SU-DHL-6 (cell line): Measurements from ENCODE around the gene PSME2.

Experiments
- H2AFZ ChIP-seq: fragments of 200-600 bp; sonication (generic); 2 replicates; pipeline ENCODE4 v1.6.1; 2014; ENCODE audit warnings: low read depth, mild to moderate bottlenecking, moderate library complexity, mixed read lengths, antibody characterized with exemption, low read length; ENCODE audit not compliant: severe bottlenecking
- H3F3A ChIP-seq: fragments of 200-600 bp; shearing (Covaris generic); 2 replicates; pipeline ENCODE4 v1.6.0; 2016; ENCODE audit warnings: antibody characterized with exemption, mild to moderate bottlenecking; ENCODE audit not compliant: insufficient read depth
- H3K27ac ChIP-seq: fragments of 200-600 bp; sonication (generic); 2 replicates; pipeline ENCODE4 v1.5.1; 2016; ENCODE audit warnings: low read depth, mild to moderate bottlenecking, low read length, moderate library complexity, mixed read lengths
- H3K27me3 ChIP-seq: fragments of 200-600 bp; sonication (generic), shearing (Covaris generic); 2 replicates; pipeline ENCODE4 v1.6.0; 2014; ENCODE audit warnings: mild to moderate bottlenecking, low read length
- H3K36me3 ChIP-seq: fragments of 200-600 bp; sonication (generic); 2 replicates; pipeline ENCODE4 v1.6.1; 2014; ENCODE audit warnings: mild to moderate bottlenecking, low read length, mixed read lengths
- H3K4me2 ChIP-seq: fragments of 300-600, 200-600 bp; shearing (Covaris generic), sonication (generic); 2 replicates; pipeline ENCODE4 v1.6.0; 2014; ENCODE audit warnings: low read length, low read depth, mild to moderate bottlenecking; ENCODE audit not compliant: poor library complexity, severe bottlenecking
- H3K4me3 ChIP-seq: fragments of 200-600 bp; sonication (generic); 2 replicates; pipeline ENCODE4 v1.5.1; 2014; ENCODE audit warnings: antibody characterized with exemption, low read length, mild to moderate bottlenecking, mixed read lengths; ENCODE audit not compliant: insufficient read depth, poor library complexity, severe bottlenecking
- H3K79me2 ChIP-seq: fragments of 200-600 bp; sonication (generic); 2 replicates; pipeline ENCODE4 v1.6.1; 2014; ENCODE audit warnings: mild to moderate bottlenecking, low read length, moderate library complexity; ENCODE audit not compliant: insufficient read depth
- H3K9ac ChIP-seq: fragments of 200-600 bp; sonication (generic); 2 replicates; pipeline ENCODE4 v1.7.0; 2014; ENCODE audit warnings: mild to moderate bottlenecking, low read length
- H3K9me2 ChIP-seq: fragments of 200-600 bp; sonication (generic); replicated peaks from 2 replicates; pipeline ENCODE4 v1.6.1; 2014; ENCODE audit warnings: low read length; ENCODE audit not compliant: insufficient read depth
- H3K9me3 ChIP-seq: fragments of 200-600 bp; sonication (generic); 2 replicates; pipeline ENCODE4 v1.6.1; 2014; ENCODE audit warnings: low read length, mixed read lengths; ENCODE audit not compliant: insufficient read depth
- H4K20me1 ChIP-seq: fragments of 200-600 bp; sonication (generic); 2 replicates; pipeline ENCODE4 v1.6.1; 2014; ENCODE audit warnings: low read depth, mild to moderate bottlenecking, antibody characterized with exemption, low read length, moderate library complexity, mixed read lengths
- CTCF ChIP-seq: fragments of 200-600 bp; sonication (generic); IDR thresholded peaks from one replicate; pipeline ENCODE4 v1.5.1; 2017; ENCODE audit warnings: antibody characterized with exemption, mild to moderate bottlenecking, low read length, moderate library complexity; ENCODE audit not compliant: insufficient read depth, poor library complexity, severe bottlenecking
- EZH2phosphoT487 ChIP-seq: fragments of 200-600 bp; sonication (generic), shearing (Covaris generic); conservative IDR thresholded peaks from 2 replicates; pipeline ENCODE4 v1.6.1; 2018; ENCODE audit warnings: mild to moderate bottlenecking, antibody characterized with exemption, low read length, moderate library complexity, mixed read lengths

Gene PSME2

GRCh38 chr14:24144451-24144850, 2.0 kb downstream of the PSME2 start:
- H3K4me2 ChIP-seq = no peak overlapping the region

GRCh38 chr14:24143511-24143910, 2.9 kb downstream of the PSME2 start:
- no peak overlapping the region for H3K4me2 ChIP-seq

More at GRCh38 chr14:24144451-24144850, 2.0 kb downstream of the PSME2 start:
- Histone ChIP-seq H3K27me3 (no peaks in the 10 kb centered on the region), H3K4me3 (no peak overlapping the region), H3F3A (peaks cover 15% of the 10 kb centered on the region), H4K20me1 (no peaks in the 10 kb centered on the region), H3K9me2 (no peaks in the 10 kb centered on the region), H3K36me3 (0 out of 2 replicates have a peak, but pooled peaks cover 6% of the 10 kb centered on the region), H2AFZ (no peak overlapping the region), H3K9me3 (no peaks in the 10 kb centered on the region), H3K27ac (no peak overlapping the region), H3K9ac (no peak overlapping the region), H3K79me2 (peaks cover 38% of the 10 kb centered on the region)
- TF ChIP-seq CTCF (no peak), EZH2phosphoT487 (no peak)

GRCh38 chr14:24141097-24141880, 5.1 kb downstream of the PSME2 start, which contains the start of gene EMC9:
Gene EMC9 (minus strand): TSS chr14:24141591. CDS start chr14:24141304, 287 bp downstream.
- no peak for TF ChIP-seq CTCF
- Histone ChIP-seq H3K9me3 (no peaks in the 10 kb centered on the region), H4K20me1 (no peaks in the 10 kb centered on the region), H3K36me3 (0 out of 2 replicates have a peak, but pooled peaks cover 6% of the 10 kb centered on the region), H3F3A (peaks cover 36% of the 10 kb centered on the region), H3K79me2 (peaks cover 32% of the 10 kb centered on the region), H2AFZ (peak within 1 kb of the TSS; percentile 84), H3K27me3 (no peaks in the 10 kb centered on the region), H3K4me2 (peak within 1 kb of the TSS; percentile 89), H3K9me2 (no peaks in the 10 kb centered on the region), H3K4me3 (peak within 1 kb of the TSS; percentile 73), H3K27ac (peak within 1 kb of the TSS; percentile 87), H3K9ac (peak within 1 kb of the TSS; percentile 80)

More at GRCh38 chr14:24143511-24143910, 2.9 kb downstream of the PSME2 start:
- no peaks in the 10 kb centered on the region for H3K27me3 ChIP-seq
- H3K9ac ChIP-seq = no peak overlapping the region
- H4K20me1 ChIP-seq = no peaks in the 10 kb centered on the region
- no peak overlapping the region for H3K27ac ChIP-seq
- no peak overlapping the region for H2AFZ ChIP-seq
- 0 out of 2 replicates have a peak, but pooled peaks cover 6% of the 10 kb centered on the region for H3K36me3 ChIP-seq
- H3K4me3 ChIP-seq = no peak overlapping the region
- no peaks in the 10 kb centered on the region for H3K9me3 ChIP-seq
- H3F3A ChIP-seq = peaks cover 24% of the 10 kb centered on the region
- TF ChIP-seq EZH2phosphoT487 = no peak
- TF ChIP-seq CTCF = no peak
- H3K79me2 ChIP-seq = peaks cover 43% of the 10 kb centered on the region
- no peaks in the 10 kb centered on the region for H3K9me2 ChIP-seq
